ENCODE data around the gene SLC35C1.

Gene SLC35C1

DNA sequence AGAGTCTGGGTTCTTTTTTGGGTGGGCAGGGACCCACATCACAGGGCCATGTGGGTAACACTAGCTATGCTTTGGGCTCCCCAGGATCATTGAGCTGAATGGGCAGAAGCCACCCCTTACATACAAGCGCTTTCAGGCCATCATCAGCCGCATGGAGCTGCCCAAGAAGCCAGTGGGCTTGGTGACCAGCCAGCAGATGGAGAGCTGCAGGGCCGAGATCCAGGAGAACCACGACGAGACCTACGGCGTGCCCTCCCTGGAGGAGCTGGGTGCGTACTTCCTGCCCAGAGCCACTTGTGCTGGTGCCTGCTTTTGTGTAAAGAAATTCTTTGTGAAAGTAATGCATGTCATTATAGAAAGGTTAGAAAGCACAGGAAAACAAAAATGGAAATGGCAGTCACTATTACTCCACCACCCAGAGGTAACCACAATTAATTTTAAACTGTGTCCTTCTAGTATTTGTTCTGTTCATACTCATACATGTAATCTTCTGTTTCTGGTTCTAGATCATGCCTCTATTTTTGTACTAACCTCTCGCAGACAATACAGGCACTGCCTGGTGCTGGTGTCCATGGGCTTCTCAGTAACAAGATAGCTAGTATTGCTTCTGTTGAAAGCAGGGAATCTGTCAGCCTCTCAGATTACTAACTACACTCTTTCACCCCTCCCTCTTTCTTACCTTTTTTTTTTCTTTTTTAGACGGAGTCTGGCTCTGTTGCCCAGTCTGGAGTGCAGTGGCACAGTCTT, 56.0 kb downstream of the SLC35C1 start:
- DNase-seq (ENCODE audit: low read depth): no peak
- Histone ChIP-seq H3K9me3 (ENCODE audit: control insufficient read depth, low read length) (no peaks in the 10 kb centered on the region), H3K36me3 (ENCODE audit: control insufficient read depth, insufficient read depth, low read length, severe bottlenecking) (peaks cover 54% of the 10 kb centered on the region), H3K4me3 (ENCODE audit: low read length) (no peak overlapping the region), H3K27me3 (replicated peaks; ENCODE audit: control insufficient read depth, insufficient read depth, low read length) (no peaks in the 10 kb centered on the region), H3K4me1 (ENCODE audit: control insufficient read depth, insufficient read depth, low read length) (peaks cover 45% of the 10 kb centered on the region), H3K9ac (ENCODE audit: low read length) (peak overlapping the region; percentile 56)
